ENCODE results near the gene ALDOB.

The ALDOB gene

DNA sequence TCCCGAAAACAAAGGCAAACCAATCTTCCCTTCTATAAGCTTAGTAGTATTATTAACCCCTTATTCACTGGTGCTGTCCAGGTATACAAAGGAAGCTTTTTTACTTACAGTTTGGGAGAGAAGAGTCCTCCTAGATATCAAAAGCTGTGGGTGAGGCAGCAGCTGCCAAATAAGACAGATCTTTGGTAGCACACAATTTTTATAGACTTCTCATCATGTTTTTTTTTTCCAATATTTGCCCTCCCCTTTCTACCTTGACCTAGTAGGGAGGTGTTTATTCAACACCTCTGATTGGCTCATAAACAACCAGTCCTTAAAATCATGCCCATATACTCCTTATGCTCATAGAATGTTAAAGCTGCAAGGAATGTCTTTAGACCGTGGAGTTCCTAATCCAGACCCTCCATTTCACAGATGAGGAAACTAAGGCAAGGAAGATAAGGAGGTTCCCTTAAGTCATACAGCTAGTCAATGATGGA, at the start of gene ALDOB:
Gene ALDOB, minus strand, starts transcription at position 174 of the 479 bp plus-strand sequence. CDS start 4,887 bp downstream, outside the sequence.
- no peak for DNase-seq

DNA sequence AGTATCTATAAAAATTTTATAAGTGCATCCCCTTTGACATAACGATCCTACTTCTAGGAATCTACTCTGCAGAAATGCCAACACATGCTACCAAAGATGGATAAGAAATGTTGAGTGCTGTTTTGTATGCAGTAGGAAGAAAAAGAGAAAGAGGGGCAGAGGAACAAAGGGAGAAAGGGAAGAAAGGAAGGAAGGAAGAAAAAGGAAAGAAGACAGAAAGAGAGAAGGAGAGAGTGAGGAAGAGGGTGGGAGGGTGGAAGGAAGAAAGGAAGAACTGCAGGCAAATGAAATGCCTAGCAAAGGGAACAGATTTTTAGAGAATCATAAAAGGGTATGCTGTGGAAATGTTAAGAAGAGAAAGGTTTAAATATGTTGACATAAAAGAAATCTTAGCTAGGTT, 48.5 kb upstream of the ALDOB start:
- no peak for DNase-seq

- no peak for DNase-seq
Observed at GRCh38 chr9:101481261-101481660, 45.7 kb upstream of the ALDOB start.

GRCh38 chr9:101480386-101480785, 44.8 kb upstream of the ALDOB start:
- DNase-seq: no peak

GRCh38 chr9:101479338-101480030, 43.9 kb upstream of the ALDOB start:
- no peak for DNase-seq

GRCh38 chr9:101478906-101479305, 43.3 kb upstream of the ALDOB start:
- no peak for DNase-seq

DNA sequence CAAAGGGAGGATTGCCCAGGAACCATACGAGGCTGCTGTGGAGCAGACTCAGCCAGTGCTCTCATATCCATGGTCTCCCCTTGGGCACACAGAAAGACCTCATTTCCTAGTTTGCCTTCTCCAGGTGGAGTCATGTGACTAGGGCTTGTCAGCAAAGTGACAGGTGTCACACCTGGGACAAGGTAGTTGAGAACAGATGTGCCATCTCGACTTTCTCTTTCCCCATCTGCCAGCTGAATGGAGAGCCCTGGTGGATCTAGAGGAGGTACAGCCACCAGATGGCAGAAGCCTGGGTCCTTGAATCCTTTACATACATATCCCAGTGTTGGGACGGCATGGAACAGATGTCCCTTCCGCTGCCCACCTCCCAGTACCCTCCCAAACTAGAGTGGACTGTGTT, 42.9 kb upstream of the ALDOB start:
- DNase-seq: no peak

GRCh38 chr9:101477736-101478135, 42.2 kb upstream of the ALDOB start:
- DNase-seq: no peak

- no peak for DNase-seq
Observed at GRCh38 chr9:101477214-101477613, 41.6 kb upstream of the ALDOB start.

- DNase-seq: no peak
Observed at GRCh38 chr9:101476576-101477208, 41.1 kb upstream of the ALDOB start.

DNA sequence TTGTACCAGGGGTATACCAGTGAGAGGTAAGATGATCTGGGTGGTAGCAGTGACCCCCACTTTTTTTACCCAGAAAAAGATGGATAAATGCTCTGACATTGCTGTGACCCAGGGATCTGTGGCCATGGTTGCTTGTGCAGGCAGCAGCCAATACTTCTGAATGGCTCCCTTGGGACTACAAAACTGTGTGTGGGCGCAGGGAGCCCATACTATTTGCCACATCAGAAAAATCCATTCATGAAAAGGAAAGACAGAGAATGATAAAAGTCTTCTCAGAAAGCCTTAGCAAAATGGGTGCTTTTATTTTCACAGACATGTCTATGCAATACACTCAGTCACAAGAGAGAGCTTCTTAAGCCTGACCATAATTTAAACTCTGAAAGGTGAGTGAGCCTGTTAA, 37.3 kb upstream of the ALDOB start:
- DNase-seq: no peak

DNA sequence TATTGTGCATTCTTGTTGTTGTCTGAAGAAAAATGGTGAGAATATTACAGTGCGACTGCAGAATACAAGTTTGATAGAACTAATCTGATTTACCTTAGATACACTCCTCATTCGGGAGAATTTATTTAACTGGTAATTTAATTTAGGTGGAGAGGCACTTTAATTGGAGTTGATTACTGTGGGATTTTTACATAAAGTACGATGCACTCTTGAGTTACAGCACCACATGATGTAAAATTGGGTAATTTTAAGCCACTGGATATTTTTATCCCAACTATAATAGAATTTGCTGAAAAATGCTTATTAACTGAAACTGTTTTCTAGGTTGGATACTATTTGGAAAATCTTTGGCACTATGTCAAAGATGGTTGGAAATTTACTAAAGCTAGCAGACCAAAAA, 35.4 kb upstream of the ALDOB start:
- no peak for DNase-seq

- DNase-seq: no peak
Observed at GRCh38 chr9:101470021-101470420, 34.4 kb upstream of the ALDOB start.

GRCh38 chr9:101469026-101469425, 33.5 kb upstream of the ALDOB start:
- DNase-seq: no peak

DNA sequence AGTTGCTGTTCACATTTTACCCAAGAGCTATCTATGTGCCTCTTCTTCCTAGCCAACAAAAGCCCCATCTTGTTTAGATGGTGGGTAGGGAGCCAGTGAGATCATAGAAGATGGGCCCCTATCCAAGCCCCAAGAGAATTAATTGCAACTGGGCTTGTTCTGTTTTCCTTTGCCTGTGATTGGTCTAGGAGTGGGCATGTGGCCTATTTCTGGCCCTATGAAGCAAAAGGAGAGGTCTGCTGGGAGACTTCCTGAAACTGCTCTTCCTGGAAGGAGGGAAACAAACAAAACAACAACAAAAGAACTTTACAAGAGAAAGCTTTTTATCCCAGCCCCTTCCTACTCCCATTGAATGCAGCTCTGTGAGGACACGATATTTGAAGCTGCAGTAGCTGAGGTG, 32.5 kb upstream of the ALDOB start:
- no peak for DNase-seq

- no peak for DNase-seq
Observed at GRCh38 chr9:101467690-101468089, 32.1 kb upstream of the ALDOB start.

- DNase-seq: no peak
Observed at GRCh38 chr9:101466863-101467262, 31.3 kb upstream of the ALDOB start.

GRCh38 chr9:101465326-101465915, 29.8 kb upstream of the ALDOB start:
- no peak for DNase-seq

DNA sequence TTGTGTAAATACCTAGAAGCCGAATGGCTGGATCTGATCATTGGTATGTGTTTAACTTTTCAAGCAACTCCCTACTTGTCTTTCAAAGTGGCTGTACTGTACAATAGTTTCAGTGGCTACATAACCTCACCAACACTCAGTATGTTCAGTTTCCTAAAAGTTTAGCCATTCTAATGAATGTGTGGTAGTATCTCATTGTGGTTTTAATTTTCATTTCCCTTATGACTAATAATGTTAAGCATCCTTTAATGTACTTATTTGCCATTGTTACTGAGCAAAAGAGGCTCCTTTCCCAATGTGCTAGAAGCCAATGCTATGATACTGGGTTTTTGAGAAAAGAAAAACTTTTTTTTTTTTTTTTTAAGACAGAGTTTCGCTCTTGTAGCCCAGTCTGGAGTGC, 27.8 kb upstream of the ALDOB start:
- DNase-seq: no peak

DNA sequence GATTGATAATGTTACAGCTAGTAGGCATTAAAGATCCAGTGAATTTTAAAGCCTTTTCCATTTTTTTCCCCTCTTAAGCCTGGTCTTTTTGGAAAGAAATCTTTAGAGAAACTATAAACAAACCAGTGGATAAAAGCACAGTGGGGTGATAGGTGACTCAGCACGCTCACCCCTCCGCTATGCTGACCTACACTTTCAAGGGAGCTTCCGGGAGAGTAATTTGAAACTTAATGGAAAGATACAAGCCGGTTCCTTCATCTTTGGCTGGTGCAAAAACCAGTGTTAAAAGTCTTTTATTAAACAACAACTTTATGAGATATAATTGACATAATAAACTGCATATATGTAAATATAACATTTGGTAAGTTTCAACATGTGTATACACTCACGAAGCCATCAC, 27.0 kb upstream of the ALDOB start:
- no peak for DNase-seq

DNA sequence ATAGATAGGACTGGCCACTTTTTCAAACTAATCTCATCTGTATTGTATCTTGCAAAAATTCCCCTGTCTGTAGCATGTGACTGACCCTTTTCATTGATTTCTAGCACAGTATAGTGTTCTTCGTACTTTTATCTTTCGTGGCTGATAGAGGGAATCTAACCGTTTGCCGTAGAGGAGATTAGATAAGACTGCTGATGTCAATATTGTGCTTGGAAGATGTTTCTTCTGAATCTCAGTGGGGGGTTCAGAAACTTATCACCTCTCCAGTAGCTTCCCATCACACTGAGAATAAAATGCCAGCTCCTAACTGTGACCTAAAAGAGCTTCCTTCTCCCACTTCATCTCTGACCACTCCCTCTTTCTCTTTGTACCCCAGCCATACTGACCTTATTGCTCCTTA, 25.4 kb upstream of the ALDOB start:
- DNase-seq: no peak

DNA sequence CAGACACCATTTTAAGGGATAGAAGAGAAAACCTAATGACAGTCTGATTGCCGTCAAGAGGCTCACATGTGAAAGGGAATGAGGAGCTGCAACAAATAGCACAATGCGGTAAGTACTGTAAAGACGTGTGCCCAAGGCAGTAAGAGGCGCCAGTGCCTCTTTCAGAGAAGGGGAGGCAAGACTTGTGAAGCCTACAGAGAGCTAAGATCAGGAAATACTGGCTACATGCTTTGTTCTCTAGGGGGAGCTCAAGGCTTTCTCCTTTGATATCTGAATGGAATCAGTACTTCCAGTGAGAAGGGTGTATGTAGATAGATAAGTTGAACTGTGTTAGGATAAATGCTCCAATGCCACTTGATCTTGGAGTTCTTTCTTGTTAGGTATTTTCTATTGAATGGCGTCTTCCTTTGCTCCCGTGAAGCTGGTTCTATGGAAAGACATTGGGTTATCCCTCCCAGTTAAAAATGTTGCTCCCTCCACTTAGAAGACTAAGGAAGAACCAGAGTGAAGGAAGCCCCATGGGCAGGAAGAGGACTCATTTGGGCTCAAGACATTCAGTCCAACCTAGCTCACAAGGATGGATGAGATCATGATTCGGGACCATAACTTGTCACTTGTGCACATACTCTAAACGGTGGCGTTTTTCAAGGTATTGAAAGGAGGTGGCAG, 23.5 kb upstream of the ALDOB start:
- peak; percentile 72 for DNase-seq

GRCh38 chr9:101457003-101457402, 21.4 kb upstream of the ALDOB start:
- DNase-seq: no peak

Measured in NCI-H2107 (cell line).